Caco-2 (cell line): Measurements from ENCODE around the gene ERVW-1. TPM values are rescaled to one million over a fixed set of nuclear protein-coding genes. Genes with fewer than 3 reads are reported as not detected.
"Not testable (repeated sequence)": the region's sequence is repeated elsewhere in the genome, so short reads cannot be mapped to it uniquely, and the experiment has no call there.

Source experiments
- Bru-seq: library from RNA; stranded (reverse); fragments of 400-500 nt; gene quantifications from one replicate; lab custom pipeline; 2021; lab: Mats Ljungman, UMichigan
- BruChase-seq, 2 experiments: library from RNA; stranded (reverse); fragments of 400-500 nt; gene quantifications; one replicate each; lab custom pipeline; 2021; lab: Mats Ljungman, UMichigan
- BruUV-seq: library from RNA; stranded (reverse); fragments of 400-500 nt; replicated peaks from 2 replicates; lab custom pipeline; 2021; lab: Mats Ljungman, UMichigan
- CTCF ChIA-PET: fragments of 300-600 bp; sonication (Branson Sonifier 250); formaldehyde crosslinking; loops from one replicate; lab custom pipeline; 2022; ENCODE audit warnings: antibody characterized with exemption; lab: Charles Lee
- POLR2A ChIA-PET: fragments of 300-600 bp; sonication (Branson Sonifier 250); formaldehyde crosslinking; loops from one replicate; lab custom pipeline; 2022; ENCODE audit warnings: antibody characterized with exemption; lab: Charles Lee
- DNase-seq, 2 experiments: peaks; one replicate each; pipeline versions ENCODE4 v3.0.0 to v3.0.0-alpha.2; 2020 to 2022
- H3K27me3 ChIP-seq: replicated peaks from 2 replicates; pipeline ENCODE4 v1.6.0; 2011; ENCODE audit warnings: low read length; ENCODE audit not compliant: control insufficient read depth, insufficient read depth
- H3K36me3 ChIP-seq: 2 replicates; pipeline ENCODE4 v1.5.1; 2011; ENCODE audit warnings: low read length; ENCODE audit not compliant: control insufficient read depth, insufficient read depth
- H3K4me1 ChIP-seq: fragments of 250-450 bp; sonication (Bioruptor Pico); 2 replicates; pipeline ENCODE4 v1.5.1; 2020; ENCODE audit warnings: mild to moderate bottlenecking
- H3K4me3 ChIP-seq: 2 replicates; pipeline ENCODE4 v1.5.1; 2011; ENCODE audit warnings: low read depth, mild to moderate bottlenecking, control low read depth, low read length
- H3K9me3 ChIP-seq: fragments of 250-450 bp; sonication (Bioruptor Pico); 2 replicates; pipeline ENCODE4 v1.5.1; 2020; ENCODE audit warnings: mild to moderate bottlenecking, moderate library complexity
- H3K27ac Mint-ChIP-seq: one replicate; pipeline ENCODE4 v1.8.0; 2022; ENCODE audit warnings: mixed read lengths; ENCODE audit not compliant: unreplicated experiment
- H3K27me3 Mint-ChIP-seq: one replicate; pipeline ENCODE4 v1.8.0; 2022; ENCODE audit warnings: mixed read lengths; ENCODE audit not compliant: insufficient read depth, unreplicated experiment
- H3K36me3 Mint-ChIP-seq: one replicate; pipeline ENCODE4 v1.8.0; 2022; ENCODE audit warnings: mild to moderate bottlenecking, mixed read lengths; ENCODE audit not compliant: insufficient read depth, unreplicated experiment
- H3K4me1 Mint-ChIP-seq: one replicate; pipeline ENCODE4 v1.8.0; 2022; ENCODE audit warnings: low read depth, mixed read lengths; ENCODE audit not compliant: unreplicated experiment
- H3K4me3 Mint-ChIP-seq: one replicate; pipeline ENCODE4 v1.8.0; 2022; ENCODE audit warnings: mild to moderate bottlenecking, moderate library complexity, mixed read lengths; ENCODE audit not compliant: unreplicated experiment
- H3K9me3 Mint-ChIP-seq: one replicate; pipeline ENCODE4 v1.8.0; 2022; ENCODE audit warnings: mixed read lengths; ENCODE audit not compliant: unreplicated experiment
- intact Hi-C: fragments of 100-400 bp; cut with micrococcal nuclease; formaldehyde crosslinking; loops from one replicate; pipeline ENCODE4 v1.10.0; 2022; ENCODE audit not compliant: unreplicated experiment
- long read RNA-seq: library from polyadenylated mRNA; stranded (forward); transcript quantifications from one replicate; pipeline ENCODE4 v2.0.0, GENCODE V29; 2022
- total RNA-seq: library from RNA; stranded (reverse); gene quantifications from 2 replicates; pipeline ENCODE4 v1.2.3, GENCODE V29; 2022
- TF ChIP-seq, protein P1 (sequence below), 2 experiments: fragments of 200-600 bp in 1 of 2; IDR thresholded peaks; 1 replicate in 1 of 2; 2 replicates in 1 of 2; pipeline versions ENCODE4 v1.5.1 to v1.8.0; 2011 to 2022; ENCODE audit warnings: antibody characterized with exemption in 1 of 2, control low read depth in 1 of 2, inconsistent platforms in 1 of 2, low read depth in 1 of 2, low read length in 1 of 2, mild to moderate bottlenecking in 1 of 2, moderate library complexity in 1 of 2; ENCODE audit not compliant: insufficient read depth in 1 of 2, severe bottlenecking in 1 of 2, unreplicated experiment in 1 of 2

Gene ERVW-1, protein sequence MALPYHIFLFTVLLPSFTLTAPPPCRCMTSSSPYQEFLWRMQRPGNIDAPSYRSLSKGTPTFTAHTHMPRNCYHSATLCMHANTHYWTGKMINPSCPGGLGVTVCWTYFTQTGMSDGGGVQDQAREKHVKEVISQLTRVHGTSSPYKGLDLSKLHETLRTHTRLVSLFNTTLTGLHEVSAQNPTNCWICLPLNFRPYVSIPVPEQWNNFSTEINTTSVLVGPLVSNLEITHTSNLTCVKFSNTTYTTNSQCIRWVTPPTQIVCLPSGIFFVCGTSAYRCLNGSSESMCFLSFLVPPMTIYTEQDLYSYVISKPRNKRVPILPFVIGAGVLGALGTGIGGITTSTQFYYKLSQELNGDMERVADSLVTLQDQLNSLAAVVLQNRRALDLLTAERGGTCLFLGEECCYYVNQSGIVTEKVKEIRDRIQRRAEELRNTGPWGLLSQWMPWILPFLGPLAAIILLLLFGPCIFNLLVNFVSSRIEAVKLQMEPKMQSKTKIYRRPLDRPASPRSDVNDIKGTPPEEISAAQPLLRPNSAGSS
- total RNA-seq (0.51 TPM in 1 of 2 replicates, not detected in the other), Bru-seq, nascent RNA (percentile 30 among the genes with signal in this experiment), BruChase-seq, experiment 1, labeled RNA remaining after a 2-hour chase (percentile 24 among the genes with signal in this experiment), BruChase-seq, experiment 2, labeled RNA remaining after a 6-hour chase (percentile 31 among the genes with signal in this experiment)
- long read RNA-seq: 0 reads

GRCh38 chr7:92477681-92478080, at the start of gene ERVW-1:
ERVW-1 (minus strand) TSS chr7:92477946; CDS start chr7:92470381, 7,565 bp downstream.
- H3K27ac Mint-ChIP-seq, POLR2A ChIA-PET, CTCF ChIA-PET, BruUV-seq, H3K9me3 ChIP-seq, H3K27me3 ChIP-seq, DNase-seq, intact Hi-C loops, H3K36me3 Mint-ChIP-seq, H3K4me3 Mint-ChIP-seq, H3K9me3 Mint-ChIP-seq, H3K4me3 ChIP-seq, H3K4me1 Mint-ChIP-seq, H3K36me3 ChIP-seq, H3K27me3 Mint-ChIP-seq: not testable (repeated sequence)
- H3K4me1 ChIP-seq: peaks cover 20% of the 10 kb centered on the region

DNA sequence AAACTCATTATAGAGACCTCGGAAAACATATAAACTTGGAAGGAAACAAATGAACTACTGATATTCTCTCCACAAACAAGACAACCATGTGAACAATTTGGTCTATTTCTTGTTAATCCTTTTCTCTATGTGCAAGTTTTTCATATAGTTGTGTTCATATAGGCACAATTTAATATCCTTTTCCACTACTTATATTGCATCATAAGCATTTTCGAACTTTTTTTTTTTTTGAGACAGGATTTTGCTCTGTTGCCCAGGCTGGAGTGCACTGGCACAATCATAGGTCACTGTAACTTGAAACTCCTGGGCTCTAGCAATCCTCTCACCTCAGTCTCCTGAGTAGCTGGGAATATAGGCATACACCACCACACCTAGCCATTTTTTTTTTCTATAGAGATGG, 45.4 kb upstream of the ERVW-1 start:
- Histone ChIP-seq H3K9me3 (no peaks in the 10 kb centered on the region), H3K4me3 (no peak overlapping the region), H3K4me1 (peaks cover 9% of the 10 kb centered on the region), H3K36me3 (no peaks in the 10 kb centered on the region), H3K27me3 (no peaks in the 10 kb centered on the region)
- no peaks in the 10 kb centered on the region for H3K36me3 Mint-ChIP-seq
- no peaks in the 10 kb centered on the region for H3K9me3 Mint-ChIP-seq
- intact Hi-C loops: no loop called here
- TF ChIP-seq, protein P1, sequence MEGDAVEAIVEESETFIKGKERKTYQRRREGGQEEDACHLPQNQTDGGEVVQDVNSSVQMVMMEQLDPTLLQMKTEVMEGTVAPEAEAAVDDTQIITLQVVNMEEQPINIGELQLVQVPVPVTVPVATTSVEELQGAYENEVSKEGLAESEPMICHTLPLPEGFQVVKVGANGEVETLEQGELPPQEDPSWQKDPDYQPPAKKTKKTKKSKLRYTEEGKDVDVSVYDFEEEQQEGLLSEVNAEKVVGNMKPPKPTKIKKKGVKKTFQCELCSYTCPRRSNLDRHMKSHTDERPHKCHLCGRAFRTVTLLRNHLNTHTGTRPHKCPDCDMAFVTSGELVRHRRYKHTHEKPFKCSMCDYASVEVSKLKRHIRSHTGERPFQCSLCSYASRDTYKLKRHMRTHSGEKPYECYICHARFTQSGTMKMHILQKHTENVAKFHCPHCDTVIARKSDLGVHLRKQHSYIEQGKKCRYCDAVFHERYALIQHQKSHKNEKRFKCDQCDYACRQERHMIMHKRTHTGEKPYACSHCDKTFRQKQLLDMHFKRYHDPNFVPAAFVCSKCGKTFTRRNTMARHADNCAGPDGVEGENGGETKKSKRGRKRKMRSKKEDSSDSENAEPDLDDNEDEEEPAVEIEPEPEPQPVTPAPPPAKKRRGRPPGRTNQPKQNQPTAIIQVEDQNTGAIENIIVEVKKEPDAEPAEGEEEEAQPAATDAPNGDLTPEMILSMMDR (IDR thresholded peaks at IDR 0.05; ENCODE audit: insufficient read depth in 1 of 2, low read depth in 1 of 2, low read length in 1 of 2, severe bottlenecking in 1 of 2, unreplicated experiment in 1 of 2): no peak
- H3K27me3 Mint-ChIP-seq: no peaks in the 10 kb centered on the region
- no peak overlapping the region for H3K4me3 Mint-ChIP-seq
- no peak overlapping the region for H3K27ac Mint-ChIP-seq
- no TSS peak for BruUV-seq
- peaks cover 6% of the 10 kb centered on the region for H3K4me1 Mint-ChIP-seq
- ChIA-PET CTCF (no interaction called here), POLR2A (no interaction called here)
- no peak for DNase-seq

- no TSS peak for BruUV-seq
- no peaks in the 10 kb centered on the region for H3K27me3 Mint-ChIP-seq
- intact Hi-C loops: no loop called here
- H3K4me1 ChIP-seq: no peaks in the 10 kb centered on the region
- no peaks in the 10 kb centered on the region for H3K9me3 ChIP-seq
- H3K27ac Mint-ChIP-seq: no peak overlapping the region
- TF ChIP-seq, protein P1 (IDR thresholded peaks at IDR 0.05; ENCODE audit: insufficient read depth in 1 of 2, low read depth in 1 of 2, low read length in 1 of 2, severe bottlenecking in 1 of 2, unreplicated experiment in 1 of 2): no peak
- peaks cover 6% of the 10 kb centered on the region for H3K36me3 Mint-ChIP-seq
- no peaks in the 10 kb centered on the region for H3K36me3 ChIP-seq
- ChIA-PET POLR2A (interaction anchor here (0.6 kb wide), 1 partner anchor 63 kb away, joined by 3 read pairs; no protein-coding TSS in a partner anchor), CTCF (no interaction called here)
- DNase-seq: no peak
- no peak overlapping the region for H3K4me3 ChIP-seq
- H3K4me3 Mint-ChIP-seq: no peak overlapping the region
- no peaks in the 10 kb centered on the region for H3K9me3 Mint-ChIP-seq
- no peaks in the 10 kb centered on the region for H3K27me3 ChIP-seq
- H3K4me1 Mint-ChIP-seq: no peaks in the 10 kb centered on the region
Observed at GRCh38 chr7:92520024-92520423, 42.3 kb upstream of the ERVW-1 start.
